ENCODE data around the gene ABI3.

The ABI3 gene

GRCh38 chr17:49269356-49269755 is 58.8 kb downstream of the ABI3 start:
- H2AFZ ChIP-seq (ENCODE audit: low read depth, low read length, severe bottlenecking) = no peak overlapping the region
- no peak overlapping the region for H3K27ac ChIP-seq (ENCODE audit: low read depth, low read length)
- no peaks in the 10 kb centered on the region for H3F3A ChIP-seq (ENCODE audit: insufficient read depth)
- no peaks in the 10 kb centered on the region for H3K9me2 ChIP-seq (replicated peaks; ENCODE audit: insufficient read depth, low read length)
- no peak overlapping the region for H3K9ac ChIP-seq (ENCODE audit: low read length)
- H3K36me3 ChIP-seq (ENCODE audit: low read length) = no peaks in the 10 kb centered on the region
- no peak overlapping the region for H3K4me2 ChIP-seq (ENCODE audit: low read depth, low read length, poor library complexity, severe bottlenecking)
- no peak for TF ChIP-seq EZH2phosphoT487 (conservative IDR thresholded peaks at IDR 0.05; ENCODE audit: low read length)
- TF ChIP-seq CTCF (IDR thresholded peaks at IDR 0.05; ENCODE audit: insufficient read depth, low read length, poor library complexity, severe bottlenecking) = no peak
- H3K9me3 ChIP-seq (ENCODE audit: insufficient read depth, low read length) = no peaks in the 10 kb centered on the region
- no peak overlapping the region for H3K4me3 ChIP-seq (ENCODE audit: insufficient read depth, low read length, poor library complexity, severe bottlenecking)
- H3K79me2 ChIP-seq (ENCODE audit: insufficient read depth, low read length) = no peaks in the 10 kb centered on the region
- H3K27me3 ChIP-seq (ENCODE audit: low read length) = no peaks in the 10 kb centered on the region
- H4K20me1 ChIP-seq (ENCODE audit: low read depth, low read length) = no peaks in the 10 kb centered on the region

Data from SU-DHL-6 (cell line).